COR-L47 (cell line): ENCODE data around the gene CHMP1A.
A peak's percentile ranks its signal among the peaks of the same experiment; 100 is the strongest.
"Not testable (repeated sequence)": the region's sequence is repeated elsewhere in the genome, so short reads cannot be mapped to it uniquely, and the experiment has no call there.

Experiments
- DNase-seq: peaks from one replicate; lab custom pipeline; 2025; lab: John Stamatoyannopoulos, UW

Gene CHMP1A

DNA sequence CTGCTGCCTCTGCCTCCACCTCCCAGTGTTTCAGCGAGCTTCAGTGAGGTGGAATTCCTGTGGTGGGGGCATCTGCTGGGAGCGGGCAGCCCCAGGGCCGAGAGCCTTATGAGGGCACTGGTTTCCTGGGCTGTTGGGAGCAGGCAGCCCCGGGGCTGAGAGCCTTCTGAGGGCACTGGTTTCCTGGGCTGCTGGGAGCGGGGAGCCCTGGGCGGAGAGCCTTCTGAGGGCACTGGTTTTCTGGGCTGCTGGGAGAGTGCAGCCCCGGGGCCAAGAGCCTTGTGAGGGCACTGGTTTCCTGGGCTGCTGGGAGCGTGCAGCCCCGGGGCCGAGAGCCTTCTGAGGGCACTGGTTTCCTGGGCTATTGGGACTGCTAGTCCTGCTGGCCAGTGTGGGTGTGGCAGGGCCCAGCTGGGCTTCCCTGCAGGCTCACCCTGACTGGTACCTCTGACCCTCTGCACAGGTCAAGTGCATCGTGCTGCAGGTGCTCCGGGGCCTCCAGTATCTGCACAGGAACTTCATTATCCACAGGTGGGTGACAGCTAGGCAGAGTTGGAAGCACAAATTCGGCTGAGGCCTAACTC, 34.6 kb upstream of the CHMP1A start:
- DNase-seq = no peak

DNA sequence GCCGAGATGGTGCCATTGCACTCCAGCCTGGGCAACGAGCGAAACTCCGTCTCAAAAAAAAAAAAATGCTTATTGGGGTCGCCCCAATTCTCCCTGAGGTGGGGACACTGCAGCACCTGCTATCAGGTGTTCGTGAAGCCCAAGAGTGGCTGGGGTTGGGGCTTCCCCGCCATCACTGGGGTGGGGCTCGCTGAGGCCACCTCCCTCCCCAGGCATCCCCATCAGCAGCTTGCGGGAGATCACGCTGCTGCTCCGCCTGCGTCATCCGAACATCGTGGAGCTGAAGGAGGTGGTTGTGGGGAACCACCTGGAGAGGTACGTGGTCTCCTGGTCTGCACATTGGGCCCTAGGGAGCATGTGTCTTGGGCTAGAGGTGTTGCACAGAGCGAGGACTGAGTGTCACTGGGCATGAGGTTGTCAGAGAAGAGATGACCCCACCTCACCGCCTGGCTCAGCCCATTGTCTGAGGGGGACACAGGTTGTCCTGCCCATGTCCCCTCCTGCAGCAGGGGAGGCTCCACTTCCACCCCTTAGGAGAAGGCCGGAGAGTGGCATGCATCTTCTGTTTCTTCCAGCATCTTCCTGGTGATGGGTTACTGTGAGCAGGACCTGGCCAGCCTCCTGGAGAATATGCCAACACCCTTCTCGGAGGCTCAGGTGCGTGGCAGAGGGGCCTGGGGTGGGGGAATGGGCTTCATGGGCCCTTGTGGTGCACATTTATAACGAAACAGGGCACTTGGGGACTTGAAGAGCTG, 33.9 kb upstream of the CHMP1A start:
- DNase-seq = no peak

DNA sequence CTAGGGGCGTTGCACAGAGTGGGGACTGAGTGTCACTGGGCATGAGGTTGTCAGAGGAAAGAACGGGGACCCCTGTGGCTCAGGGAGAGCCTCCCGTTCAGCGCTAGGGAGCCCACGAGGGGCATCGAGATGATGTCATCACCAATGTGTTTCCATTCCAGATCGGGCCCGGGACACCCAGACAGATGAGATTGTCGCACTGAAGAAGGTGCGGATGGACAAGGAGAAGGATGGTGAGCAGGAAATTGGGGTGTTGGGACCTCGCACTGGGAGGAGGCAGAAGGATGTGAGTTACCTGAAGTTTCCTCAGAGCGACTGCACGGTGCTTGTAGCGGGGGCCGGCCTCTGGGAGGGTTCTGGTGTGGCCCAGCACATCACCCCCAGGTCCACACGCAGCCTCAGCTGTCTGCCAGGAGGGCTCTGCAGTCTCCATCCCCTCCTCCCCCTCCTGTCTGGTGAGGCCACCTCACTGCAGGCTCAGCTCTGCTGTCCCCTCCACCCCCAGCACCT, 32.9 kb upstream of the CHMP1A start:
- DNase-seq = no peak

DNA sequence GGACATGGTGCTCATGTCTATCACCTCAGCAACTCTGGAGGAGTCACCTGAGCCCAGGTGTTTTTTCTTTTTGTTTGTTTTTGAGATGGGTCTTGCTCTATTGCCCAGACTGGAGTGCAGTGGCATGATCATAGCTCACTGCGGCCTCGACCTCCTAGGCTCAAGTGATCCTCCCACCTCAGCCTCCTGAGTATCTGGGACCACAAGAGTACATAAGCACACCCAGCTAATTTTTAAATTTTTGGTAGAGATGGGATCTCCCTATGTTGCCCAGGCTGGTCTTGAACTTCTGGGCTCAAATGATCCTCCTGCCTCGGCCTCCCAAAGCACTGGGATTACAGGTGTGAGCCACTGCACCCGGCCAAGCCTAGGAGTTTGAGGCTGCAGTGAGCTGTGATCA, 32.1 kb upstream of the CHMP1A start:
- DNase-seq = not testable (repeated sequence)

DNA sequence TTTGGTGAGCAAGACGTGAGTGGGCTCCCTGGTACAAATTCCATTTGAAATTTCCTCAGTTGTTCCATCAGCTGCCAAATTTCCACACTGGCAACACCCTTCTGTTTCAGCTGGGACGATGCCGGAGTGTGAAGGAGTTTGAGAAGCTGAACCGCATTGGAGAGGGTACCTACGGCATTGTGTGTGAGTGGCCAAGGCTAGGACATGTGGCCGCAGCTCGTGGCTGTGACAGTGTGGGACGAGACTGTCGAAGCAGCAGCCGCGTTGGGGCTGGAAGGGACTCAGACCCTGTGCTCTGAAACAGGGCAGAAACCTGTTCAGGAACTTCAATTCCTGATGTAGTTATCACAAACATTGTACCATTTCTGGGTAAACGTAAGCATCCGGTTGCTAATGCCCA, 31.6 kb upstream of the CHMP1A start:
- DNase-seq = no peak

DNA sequence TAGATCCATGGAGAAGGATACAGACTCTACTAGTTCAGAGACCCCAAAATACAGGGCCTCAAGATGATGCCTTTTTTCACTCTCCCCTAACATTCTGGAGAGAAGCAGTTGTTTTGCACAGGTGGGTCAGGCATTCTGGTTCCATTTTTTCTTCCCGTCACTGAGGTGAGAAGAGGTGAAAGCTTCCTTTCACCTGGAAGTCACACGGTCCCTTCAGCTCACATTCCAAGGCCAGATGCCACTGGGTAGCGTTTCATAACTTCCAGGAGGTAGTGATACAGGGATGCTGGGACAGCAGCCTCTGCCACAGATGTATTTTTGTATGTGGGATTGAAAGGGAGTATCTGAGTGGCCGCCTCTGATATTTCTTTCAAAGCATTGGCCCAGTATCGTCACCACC, 30.9 kb upstream of the CHMP1A start:
- no peak for DNase-seq

DNA sequence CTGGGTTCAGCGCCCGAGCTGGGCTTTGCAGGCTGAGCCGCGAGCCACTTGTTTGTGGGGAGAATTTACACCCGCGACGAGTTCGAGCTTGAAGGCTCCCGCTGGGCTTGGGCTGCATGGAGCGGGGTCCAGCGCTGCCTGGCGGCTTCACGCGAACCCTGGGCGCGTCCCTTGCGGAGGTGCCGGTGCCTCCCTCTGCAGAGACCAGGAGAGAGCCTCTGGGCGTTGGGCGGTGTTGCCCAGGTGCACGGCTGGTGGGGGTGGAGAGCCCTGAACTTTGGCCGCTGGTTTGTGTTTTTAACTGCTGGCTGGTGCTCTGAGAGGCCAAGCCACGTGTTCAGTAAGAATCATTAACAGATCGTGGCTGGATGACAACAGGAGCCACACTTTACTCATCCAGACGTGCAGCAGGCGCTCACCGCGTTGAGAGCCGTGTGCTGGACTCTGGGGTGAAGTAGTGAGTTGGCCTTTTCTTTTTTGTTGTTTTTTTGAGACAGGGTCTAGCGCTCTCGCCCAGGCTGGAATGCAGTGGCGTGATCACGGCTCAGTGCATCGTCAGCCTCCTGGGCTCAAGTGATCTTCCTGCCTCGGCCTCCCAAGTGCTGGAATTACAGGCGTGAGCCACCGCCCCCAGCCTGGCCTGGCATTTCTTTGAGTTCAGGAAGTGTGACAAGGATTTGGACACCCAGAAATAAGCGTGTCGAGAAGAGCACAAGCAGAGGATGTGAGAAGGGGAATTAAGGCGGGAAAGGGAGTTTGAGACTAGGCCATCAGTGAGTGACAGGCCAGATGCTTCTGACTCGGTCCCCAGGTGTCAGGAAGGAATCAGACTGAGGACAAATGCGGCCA, 29.8 kb upstream of the CHMP1A start:
- peak; percentile 69 for DNase-seq

DNA sequence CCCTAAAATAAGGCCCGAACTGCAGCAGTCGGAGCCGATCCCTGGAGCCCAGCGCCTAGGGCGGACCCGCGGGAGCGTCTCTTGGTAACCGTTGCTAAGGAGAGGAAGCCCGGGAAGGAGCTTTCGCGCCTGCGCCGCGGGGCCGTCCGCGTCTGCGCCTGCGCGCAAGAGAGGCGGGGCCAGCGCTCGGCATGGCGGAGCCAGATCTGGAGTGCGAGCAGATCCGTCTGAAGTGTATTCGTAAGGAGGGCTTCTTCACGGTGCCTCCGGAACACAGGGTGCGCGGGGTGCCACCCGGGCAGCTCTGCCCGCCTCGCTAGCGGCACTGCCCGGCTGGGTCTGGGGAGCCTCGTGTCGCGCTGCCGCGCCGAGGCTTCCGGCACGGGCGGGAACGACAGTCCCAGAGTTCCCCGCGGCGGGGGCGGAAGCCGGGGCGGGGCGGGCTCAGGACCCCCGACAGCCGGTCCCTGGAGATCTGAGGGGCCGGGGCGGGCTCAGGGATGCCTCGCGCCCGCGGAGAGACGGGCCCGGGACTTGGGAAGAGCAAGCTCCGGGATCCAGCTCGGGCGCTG, 29.1 kb upstream of the CHMP1A start, which contains the start of gene CDK10:
Gene CDK10, plus strand, starts transcription at position 170 of the 572 bp plus-strand sequence. Its CDS starts 22 bp downstream, at position 192.
- peak; percentile 88 for DNase-seq

DNA sequence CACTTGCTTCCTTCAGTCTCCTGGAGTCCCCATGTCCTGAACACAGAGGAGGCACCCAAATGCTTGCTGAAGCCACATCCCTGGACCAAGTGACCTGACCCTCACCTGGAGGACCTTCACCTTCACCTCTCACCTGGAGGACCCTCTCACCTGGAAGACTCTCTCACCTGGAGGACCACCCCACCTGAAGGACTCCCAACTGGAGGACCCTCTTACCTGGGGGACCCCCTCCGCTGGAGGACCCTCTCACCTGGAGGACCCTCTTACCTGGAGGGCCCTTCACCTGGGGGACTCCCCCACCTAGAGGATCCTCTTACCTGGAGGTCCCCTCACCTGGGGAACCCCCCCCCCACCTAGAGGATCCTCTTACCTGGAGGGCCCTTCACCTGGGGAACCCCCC, 28.4 kb upstream of the CHMP1A start:
- DNase-seq = no peak

DNA sequence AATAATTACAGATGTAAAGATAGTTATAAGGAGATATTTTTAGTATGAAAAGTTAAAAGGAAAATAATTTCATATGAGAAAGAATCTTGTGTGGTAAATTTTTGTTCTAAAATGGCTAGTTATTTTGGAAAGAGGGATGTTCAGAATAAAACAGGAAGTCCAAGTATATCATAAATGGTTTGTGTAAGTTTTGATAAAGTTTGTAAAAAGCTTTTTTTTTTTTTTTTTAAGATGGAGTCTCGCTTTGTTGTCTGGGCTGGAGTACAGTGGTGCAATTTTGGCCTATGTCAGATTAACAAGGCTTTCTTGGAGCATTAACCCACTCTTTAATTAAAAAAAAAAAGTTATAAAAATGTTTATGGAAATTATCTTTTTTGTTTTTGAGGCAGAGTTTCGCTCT, 20.8 kb upstream of the CHMP1A start:
- no peak for DNase-seq

DNA sequence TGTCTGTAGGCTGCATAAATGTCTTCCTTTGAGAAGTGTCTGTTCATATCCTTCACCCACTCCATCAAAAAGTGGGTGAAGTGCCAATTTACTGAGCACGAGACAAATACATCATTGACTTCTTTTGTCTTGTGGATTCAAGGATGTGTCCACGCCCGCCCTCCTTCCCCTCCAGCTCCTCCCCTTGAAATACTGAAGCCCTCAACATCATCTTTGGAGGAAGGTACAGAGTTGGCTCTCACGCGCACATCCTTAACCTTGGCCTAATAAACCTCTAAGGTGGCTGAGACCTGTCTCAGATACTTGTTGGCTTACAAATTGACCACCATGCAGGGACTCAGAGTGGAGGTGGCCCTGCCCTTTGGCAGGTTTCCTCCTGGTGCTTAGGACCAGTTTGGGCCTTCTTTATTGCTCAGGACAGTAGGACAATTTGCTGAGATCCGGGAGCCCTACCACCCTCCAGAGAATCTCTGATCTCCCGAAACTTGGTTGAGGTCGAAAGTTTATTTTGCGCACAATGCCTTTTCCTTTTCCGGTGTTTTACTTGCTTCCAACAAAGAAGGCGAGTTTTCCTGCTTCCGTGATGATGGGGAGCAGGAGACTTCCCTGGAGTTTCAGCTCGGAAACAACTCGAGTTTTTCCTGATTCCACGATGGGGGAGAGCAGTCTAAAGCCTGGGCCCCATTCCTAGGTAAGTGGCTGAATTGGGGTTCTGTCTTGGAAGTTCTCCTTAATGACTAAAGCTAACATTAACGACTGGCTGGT, 14.9 kb upstream of the CHMP1A start:
- no peak for DNase-seq

DNA sequence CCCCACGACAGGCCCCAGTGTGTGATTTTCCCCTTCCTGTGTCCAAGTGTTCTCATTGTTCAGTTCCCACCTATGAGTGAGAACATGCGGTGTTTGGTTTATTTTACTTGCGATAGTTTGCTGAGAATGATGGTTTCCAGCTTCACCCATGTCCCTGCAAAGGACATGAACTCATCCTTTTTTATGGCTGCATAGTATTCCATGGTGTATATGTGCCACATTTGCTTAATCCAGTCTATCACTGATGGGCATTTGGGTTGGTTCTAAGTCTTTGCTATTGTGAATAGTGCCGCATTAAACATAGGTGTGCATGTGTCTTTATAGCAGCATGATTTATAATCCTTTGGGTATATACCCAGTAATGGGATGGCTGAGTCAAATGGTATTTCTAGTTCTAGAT, 14.1 kb upstream of the CHMP1A start:
- not testable (repeated sequence) for DNase-seq

DNA sequence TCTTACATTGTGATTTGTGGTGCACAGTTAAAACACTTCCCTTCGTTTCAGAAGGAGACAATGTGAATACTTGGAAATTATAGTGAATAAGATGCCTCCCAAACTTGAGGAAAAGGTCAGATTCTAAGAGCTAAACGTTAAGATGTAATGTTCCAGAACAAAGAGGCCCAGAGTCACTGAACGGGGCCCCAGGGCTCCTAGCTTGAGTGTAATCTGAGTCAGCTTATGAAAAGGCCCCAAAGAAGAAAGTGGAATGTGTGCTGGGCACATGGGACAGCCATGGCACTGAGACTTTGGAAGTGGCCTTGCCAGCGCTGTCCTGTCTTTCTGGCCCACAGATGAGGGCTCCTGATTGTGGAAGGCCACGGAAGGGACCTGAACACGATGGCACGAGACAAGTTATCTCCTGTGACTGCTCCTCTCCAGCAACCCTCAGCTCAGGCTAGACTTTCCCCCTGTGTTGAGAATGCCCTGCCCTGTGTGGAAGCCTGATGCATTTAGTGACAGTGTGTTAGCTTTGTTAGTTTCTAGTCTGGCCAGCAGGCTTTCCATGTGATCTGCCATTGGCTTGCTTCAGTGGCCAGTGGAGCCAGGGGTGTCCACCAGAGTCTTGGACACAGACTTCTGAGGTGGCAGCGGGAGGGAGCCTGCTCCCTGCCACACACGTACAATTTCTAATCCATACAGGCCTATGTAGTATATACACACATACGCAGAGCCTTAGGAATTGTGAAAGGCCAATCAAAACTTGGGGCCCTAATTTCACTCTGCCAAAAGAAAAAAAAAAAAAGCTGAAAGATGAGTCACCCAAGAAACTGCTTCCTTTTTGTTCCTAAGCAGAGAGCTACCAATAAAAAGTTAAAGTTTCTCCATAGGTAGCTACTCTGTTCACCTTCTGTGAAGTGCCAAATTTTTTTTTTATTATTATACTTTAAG, 13.3 kb upstream of the CHMP1A start:
- DNase-seq = no peak

DNA sequence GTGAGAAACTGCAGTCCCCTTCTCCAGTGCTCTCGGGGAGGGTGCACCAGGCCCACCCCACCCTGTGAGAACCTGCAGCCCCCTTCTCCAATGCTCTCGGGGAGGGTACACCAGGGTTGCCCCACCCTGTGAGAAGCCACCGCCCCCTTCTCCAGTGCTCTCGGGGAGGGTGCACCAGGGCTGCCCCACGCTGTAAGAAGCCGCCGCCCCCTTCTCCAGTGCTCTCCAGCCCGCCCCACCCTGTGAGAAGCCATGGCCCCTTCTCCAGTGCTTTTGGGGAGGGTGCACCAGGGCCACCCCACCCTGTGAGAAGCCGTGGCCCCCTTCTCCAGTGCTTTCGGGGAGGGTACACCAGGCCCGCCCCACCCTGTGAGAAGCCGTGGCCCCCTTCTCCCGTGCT, 12.2 kb upstream of the CHMP1A start:
- DNase-seq = no peak

DNA sequence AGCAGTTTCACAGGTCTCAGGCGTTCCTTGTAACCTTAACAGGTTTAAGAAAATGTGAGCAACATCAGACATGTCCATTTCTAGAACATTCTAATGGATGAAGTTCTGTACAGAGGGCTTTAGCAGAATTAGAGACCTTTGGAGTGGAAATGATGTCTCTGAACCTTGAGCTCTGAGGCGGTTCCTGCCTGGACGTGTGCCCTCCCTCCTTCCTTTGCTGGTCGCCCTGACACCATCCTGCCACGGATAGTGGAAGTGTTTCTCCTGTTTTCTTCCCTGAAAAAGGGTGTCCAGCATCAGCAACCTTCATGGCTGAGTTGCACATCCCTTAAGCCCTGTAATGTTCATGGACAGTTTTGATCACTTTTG, 11.3 kb upstream of the CHMP1A start:
- DNase-seq = no peak

DNA sequence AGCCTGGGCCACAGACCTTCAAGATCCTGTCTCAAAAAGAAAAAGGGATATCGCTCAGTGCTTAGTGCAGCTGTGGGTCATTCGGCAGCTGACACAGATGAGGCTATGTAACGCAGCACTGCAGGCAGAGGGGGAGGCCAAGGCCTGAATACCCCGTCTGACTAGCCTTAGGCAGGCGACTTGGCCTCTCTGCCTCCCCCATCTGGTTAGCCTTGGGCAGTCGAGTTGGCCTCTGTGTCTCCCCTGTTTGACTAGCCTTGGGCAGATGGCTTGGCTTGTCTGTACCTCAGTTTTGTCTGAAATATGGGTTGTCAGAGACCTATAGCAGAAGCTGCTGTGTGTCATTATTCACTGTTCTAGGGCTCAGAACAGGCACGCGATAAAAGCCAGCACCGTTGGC, 10.1 kb upstream of the CHMP1A start:
- no peak for DNase-seq

DNA sequence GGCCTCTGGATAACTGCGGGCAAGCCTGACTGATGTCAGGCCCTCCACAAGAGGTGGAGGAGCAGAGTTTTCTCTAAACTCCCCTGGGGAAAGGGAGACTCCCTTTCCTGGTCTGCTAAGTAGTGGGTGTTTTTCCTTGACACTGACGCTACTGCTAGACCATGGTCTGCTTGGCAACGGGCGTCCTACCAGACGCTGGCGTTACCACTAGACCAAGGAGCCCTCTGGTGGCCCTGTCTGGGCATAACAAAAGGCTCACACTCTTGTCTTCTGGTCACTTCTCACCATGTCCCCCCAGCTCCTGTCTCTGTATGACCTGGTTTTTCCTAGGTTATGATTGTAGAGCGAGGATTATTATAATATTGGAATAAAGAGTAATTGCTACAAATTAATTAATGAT, 9.5 kb upstream of the CHMP1A start:
- not testable (repeated sequence) for DNase-seq

DNA sequence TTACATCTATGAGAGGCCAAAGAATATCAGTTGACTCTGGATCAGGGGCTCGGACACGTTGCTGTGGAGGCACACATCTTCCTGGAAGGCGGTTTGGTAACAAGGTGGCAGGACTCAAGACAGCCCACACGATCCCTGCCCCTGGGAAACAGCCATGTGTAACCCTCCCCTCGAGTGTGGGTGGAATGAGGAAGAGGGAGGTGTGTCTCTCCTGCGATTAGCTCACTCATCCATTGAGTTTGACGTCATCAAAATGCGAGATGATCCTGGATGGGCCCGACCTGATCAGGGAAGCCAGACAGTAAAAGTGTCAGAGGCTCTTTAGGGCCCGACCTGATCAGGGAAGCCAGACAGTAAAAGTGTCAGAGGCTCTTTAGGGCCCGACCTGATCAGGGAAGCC, 6.7 kb upstream of the CHMP1A start:
- DNase-seq = not testable (repeated sequence)

DNA sequence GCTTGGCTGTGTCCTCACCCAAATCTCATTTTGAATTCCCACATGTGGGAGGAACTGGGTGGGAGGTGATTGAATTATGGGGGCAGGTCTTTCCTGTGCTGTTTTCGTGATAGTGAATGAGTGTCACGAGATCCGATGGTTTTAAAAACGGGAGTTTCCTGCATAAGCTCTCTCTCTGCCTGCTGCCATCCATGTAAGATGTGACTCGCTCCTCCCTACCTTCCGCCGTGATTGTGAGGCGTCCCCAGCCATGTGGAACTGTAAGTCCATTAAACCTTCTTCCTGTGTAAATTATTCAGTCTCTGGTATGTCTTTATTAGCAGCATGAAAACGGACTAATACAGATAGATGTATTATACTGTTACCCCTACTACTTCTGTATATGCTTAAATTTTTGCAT, 3.7 kb upstream of the CHMP1A start:
- DNase-seq = no peak

DNA sequence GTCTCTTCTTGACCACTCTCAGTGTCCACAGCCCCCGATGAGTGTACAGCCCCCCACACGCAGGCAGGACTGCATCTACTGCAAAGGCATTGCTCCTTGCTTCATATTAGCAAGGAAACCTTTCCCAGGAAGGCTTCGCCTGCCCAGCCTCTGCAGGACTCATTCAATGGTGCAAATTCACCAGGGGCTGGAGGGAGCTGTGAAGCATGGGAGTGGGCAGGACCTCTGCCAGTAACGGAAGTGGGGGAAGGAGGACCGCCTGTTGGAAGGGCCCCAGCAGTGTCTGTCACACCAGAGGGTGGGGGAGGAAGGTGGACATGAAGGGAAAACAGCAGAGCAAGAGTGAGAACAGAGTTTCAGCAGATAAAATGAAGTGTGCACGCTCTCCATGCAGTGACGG, 2.6 kb upstream of the CHMP1A start:
- DNase-seq = no peak
